GM12878 (cell line): Measurements from ENCODE around the gene GCC2.

Source experiments
- CEBPB ChIP-seq, 2 experiments: fragments of 150-350 bp in 1 of 2; IDR thresholded peaks; 2 replicates each; pipeline ENCODE4 v1.6.1; 2012 to 2014; ENCODE audit warnings: low read depth in 2 of 2, low read length in 2 of 2, borderline replicate concordance in 1 of 2, inconsistent platforms in 1 of 2
- EP300 ChIP-seq, 2 experiments: fragments of 150-350 bp in 1 of 2; IDR thresholded peaks; 2 replicates each; pipeline ENCODE4 v1.6.1; 2011 to 2012; ENCODE audit warnings: low read depth in 2 of 2, low read length in 2 of 2, borderline replicate concordance in 1 of 2, improper control_type of control experiment in 1 of 2, inconsistent platforms in 1 of 2; ENCODE audit not compliant: control insufficient read depth in 1 of 2
- ESRRA ChIP-seq: IDR thresholded peaks from 2 replicates; pipeline ENCODE4 v1.6.1; 2012; ENCODE audit warnings: mild to moderate bottlenecking, low read length, improper control_type of control experiment
- EZH2 ChIP-seq: IDR thresholded peaks from 2 replicates; pipeline ENCODE4 v1.6.1; 2012; ENCODE audit warnings: low read depth, mild to moderate bottlenecking, control low read depth, inconsistent platforms, low read length, borderline replicate concordance; ENCODE audit not compliant: control insufficient read depth
- MXI1 ChIP-seq: fragments of 150-350 bp; IDR thresholded peaks from 2 replicates; pipeline ENCODE4 v1.6.1; 2011; ENCODE audit warnings: low read depth, mild to moderate bottlenecking, inconsistent platforms, low read length, improper control_type of control experiment
- POLR2A ChIP-seq: IDR thresholded peaks from 2 replicates; pipeline ENCODE4 v1.6.1; 2011; ENCODE audit warnings: low read depth, mild to moderate bottlenecking, low read length
- RAD21 ChIP-seq: IDR thresholded peaks from 2 replicates; pipeline ENCODE4 v1.6.1; 2011; ENCODE audit warnings: mild to moderate bottlenecking, low read depth, low read length, moderate library complexity; ENCODE audit not compliant: insufficient read depth
- ZBTB4 ChIP-seq: fragments of 450-650 bp; formaldehyde crosslinking; IDR thresholded peaks from 2 replicates; pipeline ENCODE4 v1.4.0; 2022; ENCODE audit warnings: mild to moderate bottlenecking, moderate library complexity

GRCh38 chr2:108436976-108437375 lies 12.0 kb upstream of the GCC2 start:
- TF ChIP-seq RAD21, result no peak
- TF ChIP-seq ESRRA, result no peak
- TF ChIP-seq ZBTB4 (CRISPR knock-in tag), result no peak
- no peak for TF ChIP-seq MXI1
- TF ChIP-seq EP300 (IDR thresholded peaks at IDR 0.05; ENCODE audit: borderline replicate concordance in 1 of 2, control insufficient read depth in 1 of 2, low read depth in 2 of 2, low read length in 2 of 2), result no peak
- TF ChIP-seq EZH2, result no peak
- no peak for TF ChIP-seq POLR2A
- no peak for TF ChIP-seq CEBPB (IDR thresholded peaks at IDR 0.05; ENCODE audit: borderline replicate concordance in 1 of 2, low read depth in 2 of 2, low read length in 2 of 2)
